Right cardiac atrium (tissue), 5 donors: Measurements from ENCODE around the gene ZBTB20. TPM values are rescaled to one million over a fixed set of nuclear protein-coding genes. Genes with fewer than 3 reads are reported as not detected.

Experiments used
- ATAC-seq, 2 donors: fragments of 200-7000 bp; cut with Tn5 transposase; one replicate each; pipeline versions ENCODE4 v1.8.0 to v1.9.1; 2020; ENCODE audit warnings: moderate library complexity in 2 of 2, mild to moderate bottlenecking in 1 of 2
- DNase-seq, 3 donors: peaks; one replicate each; pipeline ENCODE4 v3.0.0-alpha.2; 2020
- H3K27ac ChIP-seq: one replicate; pipeline ENCODE4 v1.5.1; 2013; ENCODE audit warnings: mild to moderate bottlenecking, low read length, control low read depth, moderate library complexity
- H3K27me3 ChIP-seq: one replicate; pipeline ENCODE4 v1.6.1; 2013; ENCODE audit not compliant: control insufficient read depth, insufficient read depth
- H3K4me1 ChIP-seq: one replicate; pipeline ENCODE4 v1.6.1; 2013; ENCODE audit warnings: low read length; ENCODE audit not compliant: control insufficient read depth, insufficient read depth
- H3K4me3 ChIP-seq: one replicate; pipeline ENCODE4 v1.5.1; 2013; ENCODE audit warnings: low read length, control low read depth
- H3K9me3 ChIP-seq: one replicate; pipeline ENCODE4 v1.6.1; 2013; ENCODE audit warnings: low read length; ENCODE audit not compliant: control insufficient read depth
- WGBS: extraction: QIAGEN DNeasy Blood & Tissue Kit; methylation state at CpG from one replicate; pipeline ENCODE4 v1.1.7; 2013; 5-methylcytosine and 5-hydroxymethylcytosine counted together
- intact Hi-C, 4 donors: fragments of 100-400 bp; cut with DNase I; formaldehyde crosslinking; loops; one replicate each; pipeline versions ENCODE4 v1.11.0 to v1.14.0; 2022 to 2023
- polyA plus RNA-seq: library from polyadenylated mRNA; stranded (reverse); fragments of 200-250 nt; gene quantifications from one replicate; pipeline ENCODE4 v1.2.3, GENCODE V29; 2013
- total RNA-seq, 4 donors: library from RNA; stranded (reverse); fragmentation: NEBNext Ultra II Directional; extraction: Animal tissue kit (Norgen Biotek cat#: 25700); gene quantifications; one replicate each; pipeline ENCODE4 v1.2.1, GENCODE V29; 2021
- donor health status: healthy with polysubstance abuse.
- donor health status: DM: no; HTN: yes; CAD: no.
- donor health status: DM: no; HTN: no; CAD: no.
- donor health status: DM: no; HTN: yes; CAD: no; lungs with severe emphysema.
- donor health status: DM: yes; HTN: yes; CAD: no.

Gene ZBTB20
- total and polyA plus RNA-seq, 5 donors: 6.5 to 87.9 (median 75.5) TPM

DNA sequence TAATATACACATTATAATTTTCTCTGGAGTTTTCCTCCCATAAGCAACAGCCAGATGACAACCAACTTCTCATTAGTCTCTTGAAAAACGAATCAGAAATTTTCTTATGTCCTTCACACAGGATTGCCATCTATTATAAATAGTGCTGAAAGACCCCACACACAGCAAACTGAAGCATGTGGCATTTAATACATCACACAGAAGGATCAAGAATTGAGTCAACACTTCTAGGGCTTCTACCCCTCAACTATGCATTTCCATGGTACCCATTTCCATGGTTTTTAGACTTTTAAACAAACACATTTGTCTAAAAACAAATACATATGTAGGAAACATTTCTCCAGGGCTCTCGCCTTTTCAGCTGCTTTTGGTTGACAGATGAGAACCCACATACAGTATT is 282.1 kb downstream of the ZBTB20 start:
- intact Hi-C loops: no loop called here
- no peak for DNase-seq
- WGBS: 94% methylated on average over 2 of the region's 2 CpGs
- Histone ChIP-seq H3K9me3 (no peaks in the 10 kb centered on the region), H3K4me1 (no peaks in the 10 kb centered on the region), H3K27ac (no peak overlapping the region), H3K4me3 (no peak overlapping the region), H3K27me3 (no peaks in the 10 kb centered on the region)
- ATAC-seq: no peak

- H3K9me3 ChIP-seq: no peaks in the 10 kb centered on the region
- H3K27me3 ChIP-seq: no peaks in the 10 kb centered on the region
- no peaks in the 10 kb centered on the region for H3K4me1 ChIP-seq
- intact Hi-C loops: no loop called here
- no peak overlapping the region for H3K27ac ChIP-seq
- no peak for ATAC-seq
- peak overlapping the region; percentile 64 for H3K4me3 ChIP-seq
- 13% methylated on average over 1 of the region's 1 CpG for WGBS
- no peak for DNase-seq
Measured at GRCh38 chr3:114863848-114864247, 283.2 kb downstream of the ZBTB20 start.

GRCh38 chr3:114861666-114862065 is 285.4 kb downstream of the ZBTB20 start:
- 64% methylated on average over 2 of the region's 2 CpGs for WGBS
- Histone ChIP-seq H3K27ac (no peak overlapping the region), H3K27me3 (no peaks in the 10 kb centered on the region), H3K4me3 (no peak overlapping the region), H3K9me3 (no peaks in the 10 kb centered on the region), H3K4me1 (no peaks in the 10 kb centered on the region)
- DNase-seq: no peak
- ATAC-seq: no peak
- intact Hi-C loops: no loop called here

DNA sequence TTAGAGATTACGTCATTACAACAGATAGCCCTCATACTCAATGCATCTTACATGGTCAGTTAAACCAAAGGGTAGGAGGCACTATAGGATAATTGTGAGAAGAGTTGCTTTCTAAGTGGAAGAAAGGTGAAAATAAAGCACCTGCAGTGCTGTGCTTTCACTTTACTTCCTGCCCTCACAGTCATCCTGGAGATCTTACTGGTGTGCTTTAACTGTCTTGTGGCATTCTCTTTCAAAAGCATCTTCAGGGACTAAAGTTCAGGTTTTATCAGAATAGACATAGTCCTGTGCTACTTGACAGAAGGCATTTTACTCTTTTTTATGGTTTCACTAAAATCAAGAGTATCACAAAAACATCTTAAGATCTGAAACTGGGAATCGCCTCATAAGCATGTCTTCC is 286.6 kb downstream of the ZBTB20 start:
- Histone ChIP-seq H3K4me1 (no peaks in the 10 kb centered on the region), H3K9me3 (no peaks in the 10 kb centered on the region), H3K4me3 (no peak overlapping the region), H3K27ac (no peak overlapping the region), H3K27me3 (no peaks in the 10 kb centered on the region)
- intact Hi-C loops: no loop called here
- no peak for DNase-seq
- 98% methylated on average over 2 of the region's 2 CpGs for WGBS
- no peak for ATAC-seq

DNA sequence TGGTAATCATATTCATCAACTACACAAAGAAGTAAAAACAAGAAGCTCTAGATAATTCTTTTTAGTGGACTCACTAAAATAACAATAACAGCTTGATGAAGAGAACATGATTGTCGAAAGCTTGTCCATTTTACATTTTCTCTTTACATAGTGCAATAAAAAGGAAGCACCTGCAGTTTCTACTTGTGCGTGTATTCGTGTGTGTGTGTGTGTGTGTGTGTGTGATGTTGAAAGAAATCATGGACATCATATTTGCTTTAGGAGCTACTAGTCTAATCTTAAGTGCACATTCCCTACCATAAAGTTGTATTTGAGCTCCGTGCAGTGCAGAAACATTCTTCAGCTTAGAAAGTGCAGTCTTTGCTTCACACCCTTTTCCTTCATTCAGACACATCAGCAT is 288.8 kb downstream of the ZBTB20 start:
- no peak overlapping the region for H3K4me3 ChIP-seq
- H3K27me3 ChIP-seq: no peaks in the 10 kb centered on the region
- H3K27ac ChIP-seq: no peak overlapping the region
- H3K4me1 ChIP-seq: no peaks in the 10 kb centered on the region
- intact Hi-C loops: no loop called here
- H3K9me3 ChIP-seq: no peaks in the 10 kb centered on the region
- 70% methylated on average over 4 of the region's 4 CpGs for WGBS
- ATAC-seq (no peak), DNase-seq (no peak)

DNA sequence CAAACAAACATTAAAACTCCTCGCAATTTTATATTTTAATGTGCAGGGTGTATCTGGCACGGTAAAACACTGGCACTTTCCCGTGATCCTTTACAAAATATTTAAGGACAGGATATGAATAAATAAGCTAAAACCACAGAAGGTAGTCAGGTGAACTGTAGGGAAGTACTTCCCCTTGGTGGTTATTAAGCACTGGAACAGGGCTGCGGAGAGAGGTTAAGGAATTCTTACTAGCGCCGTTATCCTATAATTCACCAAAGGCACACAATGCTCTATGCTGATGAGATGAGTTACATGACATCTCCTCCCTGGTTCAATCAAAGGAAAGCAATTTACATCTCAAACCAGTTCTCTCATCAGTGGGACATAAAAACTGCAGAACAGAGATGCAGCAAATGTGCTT is 289.8 kb downstream of the ZBTB20 start:
- WGBS: 65% methylated on average over 6 of the region's 6 CpGs
- intact Hi-C loops: no loop called here

GRCh38 chr3:114856835-114857234 is 290.3 kb downstream of the ZBTB20 start:
- H3K27ac ChIP-seq: no peak overlapping the region
- H3K27me3 ChIP-seq: no peaks in the 10 kb centered on the region
- intact Hi-C loops: no loop called here
- no peak for ATAC-seq
- no peak for DNase-seq
- WGBS: 69% methylated on average over 1 of the region's 1 CpG
- no peaks in the 10 kb centered on the region for H3K4me1 ChIP-seq
- H3K9me3 ChIP-seq: no peaks in the 10 kb centered on the region
- no peak overlapping the region for H3K4me3 ChIP-seq

More for the DNA sequence above, 289.8 kb downstream of the ZBTB20 start:
- DNase-seq (no peak), ATAC-seq (no peak)
- no peaks in the 10 kb centered on the region for H3K27me3 ChIP-seq
- H3K9me3 ChIP-seq: no peaks in the 10 kb centered on the region
- H3K27ac ChIP-seq: no peak overlapping the region
- no peaks in the 10 kb centered on the region for H3K4me1 ChIP-seq
- H3K4me3 ChIP-seq: no peak overlapping the region

DNA sequence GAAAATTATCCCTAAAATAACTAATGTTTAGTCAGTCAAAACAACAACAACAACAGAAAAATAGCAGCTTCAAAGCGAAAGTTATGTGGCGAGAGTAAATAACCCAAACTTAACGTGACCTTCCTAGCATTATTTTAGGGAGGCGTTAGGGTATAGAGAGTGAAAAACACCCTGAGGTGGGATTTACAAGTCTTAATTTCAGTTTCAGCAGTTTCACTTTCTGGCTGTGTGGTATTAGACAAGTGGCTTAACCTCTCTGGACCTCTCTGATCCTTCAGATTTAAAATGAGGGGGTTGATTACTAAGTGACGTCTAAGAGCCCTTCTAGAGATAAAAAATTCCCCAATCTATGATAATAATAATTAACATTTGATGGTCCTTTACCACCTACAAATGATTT is 291.2 kb downstream of the ZBTB20 start:
- intact Hi-C loops: no loop called here
- ATAC-seq: no peak

GRCh38 chr3:114852966-114853365 is 294.1 kb downstream of the ZBTB20 start:
- Histone ChIP-seq H3K9me3 (no peaks in the 10 kb centered on the region), H3K27me3 (no peaks in the 10 kb centered on the region), H3K4me1 (peaks cover 5% of the 10 kb centered on the region), H3K4me3 (no peak overlapping the region), H3K27ac (no peak overlapping the region)
- DNase-seq (no peak), ATAC-seq (no peak)
- WGBS: 88% methylated on average over 3 of the region's 3 CpGs
- intact Hi-C loops: no loop called here

More for the DNA sequence above, 291.2 kb downstream of the ZBTB20 start:
- Histone ChIP-seq H3K27ac (no peak overlapping the region), H3K4me3 (no peak overlapping the region), H3K27me3 (no peaks in the 10 kb centered on the region), H3K9me3 (no peaks in the 10 kb centered on the region), H3K4me1 (no peaks in the 10 kb centered on the region)
- 92% methylated on average over 5 of the region's 5 CpGs for WGBS
- DNase-seq: no peak

GRCh38 chr3:114850898-114851297 is 296.2 kb downstream of the ZBTB20 start:
- WGBS: 68% methylated on average over 1 of the region's 1 CpG
- H3K27ac ChIP-seq: no peak overlapping the region
- no peaks in the 10 kb centered on the region for H3K9me3 ChIP-seq
- ATAC-seq (no peak), DNase-seq (no peak)
- no peaks in the 10 kb centered on the region for H3K27me3 ChIP-seq
- intact Hi-C loops: no loop called here
- H3K4me3 ChIP-seq: no peak overlapping the region
- H3K4me1 ChIP-seq: peaks cover 8% of the 10 kb centered on the region

DNA sequence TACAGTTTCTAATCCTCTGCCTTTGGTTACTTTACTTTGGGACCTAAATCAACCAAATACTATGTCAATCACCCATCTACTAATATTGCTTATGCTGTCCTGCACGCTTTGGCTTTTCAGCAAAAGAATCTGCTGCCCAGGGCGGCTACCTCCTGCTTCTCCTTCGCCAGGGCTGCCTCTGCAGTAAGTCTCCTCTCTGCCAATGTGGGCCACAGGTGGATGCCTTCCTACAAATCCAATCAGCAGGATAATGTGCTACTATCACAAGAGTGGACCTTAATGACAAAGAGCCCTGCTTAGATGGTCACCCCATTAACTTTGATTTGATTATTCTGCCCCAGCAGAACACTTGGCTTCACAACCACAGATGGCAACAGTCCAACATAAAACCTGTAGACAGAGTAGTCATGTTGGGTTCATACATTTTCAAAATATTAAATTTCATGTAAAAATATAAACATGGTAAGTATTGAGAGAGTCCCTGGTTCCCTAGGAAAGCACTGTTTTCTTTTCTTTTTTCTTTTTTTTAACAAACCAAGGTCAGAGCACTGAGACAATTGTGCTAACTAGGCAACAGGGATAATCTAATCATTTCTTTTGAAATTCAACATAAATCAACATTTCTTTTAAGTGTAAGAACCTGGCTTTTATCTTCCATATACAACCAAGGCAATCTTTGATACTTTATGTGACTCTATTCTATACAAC is 298.3 kb downstream of the ZBTB20 start:
- Histone ChIP-seq H3K4me1 (peaks cover 8% of the 10 kb centered on the region), H3K4me3 (no peak overlapping the region), H3K27ac (no peak overlapping the region), H3K9me3 (no peaks in the 10 kb centered on the region), H3K27me3 (no peaks in the 10 kb centered on the region)
- 95% methylated on average over 3 of the region's 3 CpGs for WGBS
- DNase-seq (no peak), ATAC-seq (no peak)
- intact Hi-C loops: no loop called here

GRCh38 chr3:114848082-114848481 is 299.0 kb downstream of the ZBTB20 start:
- WGBS: 64% methylated on average over 7 of the region's 7 CpGs
- H3K4me1 ChIP-seq: peaks cover 8% of the 10 kb centered on the region
- no peaks in the 10 kb centered on the region for H3K9me3 ChIP-seq
- no peak overlapping the region for H3K4me3 ChIP-seq
- peak; percentile 37 to 56 for ATAC-seq
- DNase-seq: peak in 2 of 3 donors; percentile 22 to 23
- intact Hi-C loops: no loop called here
- no peaks in the 10 kb centered on the region for H3K27me3 ChIP-seq
- no peak overlapping the region for H3K27ac ChIP-seq
